A549 treated with RU486 at 1 μM for 4 hours (cell line): ENCODE data around the gene CLEC11A. TPM values are rescaled to one million over a fixed set of nuclear protein-coding genes. Genes with fewer than 3 reads are reported as not detected.

Experiments
- total RNA-seq: library from RNA; stranded (reverse); fragments of 200-300 nt; extraction: Qiagen RNA extraction; gene quantifications from 5 replicates; pipeline ENCODE4 v1.2.3, GENCODE V29; 2022; ENCODE audit warnings: low read depth

The CLEC11A gene
- total RNA-seq: 5.8 to 11.0 TPM (median 8.2 TPM) in 5 replicates

GRCh38 chr19:50723069-50723468, at the start of gene CLEC11A:
CLEC11A (plus strand) TSS chr19:50723364; CDS start chr19:50723526, 162 bp downstream.

GRCh38 chr19:50719566-50719965, 3.6 kb upstream of the CLEC11A start, which contains the start of gene SHANK1:
SHANK1 (minus strand) TSS chr19:50719802; CDS start chr19:50716919, 2,883 bp downstream.

GRCh38 chr19:50770164-50770563, 47.0 kb downstream of the CLEC11A start, which contains the start of gene GPR32:
GPR32 (plus strand) TSS chr19:50770464; CDS start chr19:50770601, 137 bp downstream.

Other genes starting within 250 kb of the CLEC11A start
- 102 to 160 TPM (median 147 TPM) in 5 replicates for gene EMC10, start 246.9 kb upstream of the CLEC11A start, total RNA-seq
- gene GARIN5A, start 246.5 kb upstream of the CLEC11A start, total RNA-seq: 1.8 to 2.2 TPM (median 1.9 TPM) in 5 replicates
- gene JOSD2, start 212.2 kb upstream of the CLEC11A start, total RNA-seq: 54.8 to 89.3 TPM (median 79.2 TPM) in 5 replicates
- gene ASPDH, start 209.5 kb upstream of the CLEC11A start, total RNA-seq: not detected in 5 replicates
- gene LRRC4B, start 154.9 kb upstream of the CLEC11A start, total RNA-seq: 0.34 to 0.69 TPM (median 0.47 TPM) in 5 replicates
- 0.22 to 0.83 TPM (median 0.58 TPM) in 5 replicates for gene SYT3, start 83.5 kb upstream of the CLEC11A start, total RNA-seq
- gene C19orf81, start 73.9 kb upstream of the CLEC11A start, total RNA-seq: 7.1 to 13.3 TPM (median 9.7 TPM) in 5 replicates
- gene SHANK1, start 3.6 kb upstream of the CLEC11A start, total RNA-seq: 0.02 to 0.53 TPM (median 0.16 TPM) in 5 replicates
- not detected in 5 replicates for gene GPR32, start 47.1 kb downstream of the CLEC11A start, total RNA-seq
- not detected in 5 replicates for gene ACP4, start 67.1 kb downstream of the CLEC11A start, total RNA-seq
- 0.08 TPM in 1 of 5 replicates, not detected in the others for gene KLK1, start 100.4 kb downstream of the CLEC11A start, total RNA-seq
- gene KLK15, start 110.2 kb downstream of the CLEC11A start, total RNA-seq: not detected in 5 replicates
- not detected in 5 replicates for gene KLK3, start 131.6 kb downstream of the CLEC11A start, total RNA-seq
- 0.06 to 0.62 TPM in 2 of 5 replicates, not detected in the others for gene KLK2, start 150.1 kb downstream of the CLEC11A start, total RNA-seq
- gene KLK4, start 188.0 kb downstream of the CLEC11A start, total RNA-seq: 0.43 TPM in 1 of 5 replicates, not detected in the others
- not detected in 5 replicates for gene KLK5, start 229.7 kb downstream of the CLEC11A start, total RNA-seq
- 0.17 to 1.4 TPM (median 0.23 TPM) in 5 replicates for gene KLK6, start 246.2 kb downstream of the CLEC11A start, total RNA-seq